Osteoblast (primary cell): ENCODE data around the gene TAS2R14. TPM values are rescaled to one million over a fixed set of nuclear protein-coding genes. Genes with fewer than 3 reads are reported as not detected.
A peak's percentile ranks its signal among the peaks of the same experiment; 100 is the strongest.

Source experiments
- DNase-seq: peaks from one replicate; pipeline ENCODE4 v3.0.0; 2011; ENCODE audit warnings: low spot score, mixed read lengths; ENCODE audit not compliant: insufficient read length; ENCODE audit errors: missing footprints
- H2AFZ ChIP-seq: 2 replicates; pipeline ENCODE4 v1.6.0; 2011; ENCODE audit warnings: mild to moderate bottlenecking, low read length
- H3K27ac ChIP-seq: 2 replicates; pipeline ENCODE4 v1.5.1; 2011; ENCODE audit warnings: mild to moderate bottlenecking, low read depth, low read length, moderate library complexity
- H3K27me3 ChIP-seq: 2 replicates; pipeline ENCODE4 v1.6.0; 2012; ENCODE audit warnings: mild to moderate bottlenecking, control low read depth, inconsistent platforms, low read length, moderate library complexity; ENCODE audit not compliant: insufficient read depth
- H3K36me3 ChIP-seq: 2 replicates; pipeline ENCODE4 v1.5.1; 2011; ENCODE audit warnings: mild to moderate bottlenecking, low read length, control low read depth, moderate library complexity; ENCODE audit not compliant: insufficient read depth
- H3K4me1 ChIP-seq: 2 replicates; pipeline ENCODE4 v1.5.1; 2011; ENCODE audit warnings: mild to moderate bottlenecking, low read length, control low read depth, moderate library complexity; ENCODE audit not compliant: insufficient read depth
- H3K4me2 ChIP-seq: 2 replicates; pipeline ENCODE4 v1.6.0; 2011; ENCODE audit warnings: mild to moderate bottlenecking, low read length; ENCODE audit not compliant: insufficient read depth
- H3K4me3 ChIP-seq: fragments of 200-600 bp; sonication (generic); 3 replicates; pipeline ENCODE4 v1.5.1; 2012; ENCODE audit warnings: mild to moderate bottlenecking, low read length, inconsistent platforms; ENCODE audit not compliant: insufficient read depth
- H3K79me2 ChIP-seq: 2 replicates; pipeline ENCODE4 v1.6.0; 2012; ENCODE audit warnings: mild to moderate bottlenecking, low read length, control low read depth, inconsistent platforms; ENCODE audit not compliant: insufficient read depth
- H3K9me3 ChIP-seq: 2 replicates; pipeline ENCODE4 v1.5.1; 2011; ENCODE audit warnings: low read depth, low read length, control low read depth
- H4K20me1 ChIP-seq: 2 replicates; pipeline ENCODE4 v1.6.0; 2012; ENCODE audit warnings: mild to moderate bottlenecking, low read length, control low read depth; ENCODE audit not compliant: insufficient read depth
- CTCF ChIP-seq: IDR thresholded peaks from 2 replicates; pipeline ENCODE4 v1.5.1; 2011; ENCODE audit warnings: mild to moderate bottlenecking, low read depth, low read length, moderate library complexity; ENCODE audit errors: extremely low read depth
- total RNA-seq: library from RNA; depleted of rRNA; stranded (reverse); fragments of >200 nt; gene quantifications from 2 replicates; pipeline ENCODE4 v1.2.3, GENCODE V29; 2012

The TAS2R14 gene
- total RNA-seq, 1 donor, result 7.2 TPM

DNA sequence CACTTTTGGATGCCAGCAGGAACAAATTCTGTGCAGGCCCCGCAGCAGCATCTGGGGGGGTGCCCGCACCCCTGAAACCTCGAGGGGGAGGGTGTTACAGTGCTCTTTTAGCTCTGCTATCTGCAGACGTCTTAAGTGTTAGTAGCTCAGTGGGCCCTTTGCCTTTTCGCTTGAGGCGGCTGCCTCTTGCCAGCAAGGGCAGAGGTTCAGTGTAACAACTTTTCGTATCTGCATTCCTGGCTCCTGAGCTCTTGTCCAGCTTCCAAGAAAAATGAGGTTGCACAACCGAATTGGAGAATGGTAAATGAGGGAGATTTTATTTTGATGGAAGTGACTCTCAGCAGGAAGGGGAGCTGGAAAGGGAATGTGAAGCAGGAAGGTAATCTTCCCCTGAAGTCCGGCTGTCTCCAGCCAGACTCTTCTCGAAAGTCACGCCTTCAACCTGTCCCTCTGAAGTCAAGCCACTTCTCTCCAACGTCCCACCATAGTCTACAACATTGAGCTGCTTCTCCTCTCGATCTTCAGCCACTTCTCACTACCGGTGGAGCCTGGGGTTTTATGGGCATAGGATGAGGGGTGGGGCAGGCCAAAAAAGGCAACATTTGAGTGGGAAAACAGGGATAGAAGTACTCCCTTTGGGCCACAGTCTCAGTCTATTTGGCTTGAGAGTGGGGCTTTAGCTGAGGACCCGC is 29.8 kb upstream of the TAS2R14 start:
- Histone ChIP-seq H3K4me3 (no peak overlapping the region), H3K36me3 (no peaks in the 10 kb centered on the region), H3K9me3 (no peaks in the 10 kb centered on the region), H3K4me2 (no peak overlapping the region), H3K27me3 (no peaks in the 10 kb centered on the region), H2AFZ (no peak overlapping the region), H3K27ac (no peak overlapping the region), H3K4me1 (peaks cover 2% of the 10 kb centered on the region), H4K20me1 (no peaks in the 10 kb centered on the region), H3K79me2 (no peaks in the 10 kb centered on the region)
- DNase-seq, result peak; percentile 62
- TF ChIP-seq CTCF, result no peak

GRCh38 chr12:10967409-10967808 is 28.3 kb upstream of the TAS2R14 start:
- H2AFZ ChIP-seq, result no peak overlapping the region
- no peaks in the 10 kb centered on the region for H3K27me3 ChIP-seq
- TF ChIP-seq CTCF, result no peak
- H4K20me1 ChIP-seq, result no peaks in the 10 kb centered on the region
- H3K36me3 ChIP-seq, result no peaks in the 10 kb centered on the region
- no peak overlapping the region for H3K4me3 ChIP-seq
- no peaks in the 10 kb centered on the region for H3K9me3 ChIP-seq
- DNase-seq, result peak; percentile 14
- H3K4me1 ChIP-seq, result peaks cover 2% of the 10 kb centered on the region
- H3K27ac ChIP-seq, result no peak overlapping the region
- H3K4me2 ChIP-seq, result no peak overlapping the region
- H3K79me2 ChIP-seq, result no peaks in the 10 kb centered on the region

- H3K9me3 ChIP-seq, result no peaks in the 10 kb centered on the region
- no peaks in the 10 kb centered on the region for H3K36me3 ChIP-seq
- no peaks in the 10 kb centered on the region for H4K20me1 ChIP-seq
- DNase-seq, result no peak
- H3K27ac ChIP-seq, result no peak overlapping the region
- H3K4me2 ChIP-seq, result no peak overlapping the region
- peaks cover 2% of the 10 kb centered on the region for H3K4me1 ChIP-seq
- H3K4me3 ChIP-seq, result no peak overlapping the region
- H3K27me3 ChIP-seq, result no peaks in the 10 kb centered on the region
- no peak overlapping the region for H2AFZ ChIP-seq
- no peak for TF ChIP-seq CTCF
- no peaks in the 10 kb centered on the region for H3K79me2 ChIP-seq
Observed at GRCh38 chr12:10966314-10966713, 27.3 kb upstream of the TAS2R14 start.

- no peaks in the 10 kb centered on the region for H3K9me3 ChIP-seq
- H3K27ac ChIP-seq, result no peak overlapping the region
- H3K27me3 ChIP-seq, result no peaks in the 10 kb centered on the region
- no peaks in the 10 kb centered on the region for H4K20me1 ChIP-seq
- no peak overlapping the region for H3K4me3 ChIP-seq
- H3K4me1 ChIP-seq, result peaks cover 2% of the 10 kb centered on the region
- H3K79me2 ChIP-seq, result no peaks in the 10 kb centered on the region
- H2AFZ ChIP-seq, result no peak overlapping the region
- H3K4me2 ChIP-seq, result no peak overlapping the region
- no peak for DNase-seq
- H3K36me3 ChIP-seq, result no peaks in the 10 kb centered on the region
- no peak for TF ChIP-seq CTCF
Observed at GRCh38 chr12:10965476-10965875, 26.4 kb upstream of the TAS2R14 start.
